ENCODE data around the gene TRPM2.

DNA sequence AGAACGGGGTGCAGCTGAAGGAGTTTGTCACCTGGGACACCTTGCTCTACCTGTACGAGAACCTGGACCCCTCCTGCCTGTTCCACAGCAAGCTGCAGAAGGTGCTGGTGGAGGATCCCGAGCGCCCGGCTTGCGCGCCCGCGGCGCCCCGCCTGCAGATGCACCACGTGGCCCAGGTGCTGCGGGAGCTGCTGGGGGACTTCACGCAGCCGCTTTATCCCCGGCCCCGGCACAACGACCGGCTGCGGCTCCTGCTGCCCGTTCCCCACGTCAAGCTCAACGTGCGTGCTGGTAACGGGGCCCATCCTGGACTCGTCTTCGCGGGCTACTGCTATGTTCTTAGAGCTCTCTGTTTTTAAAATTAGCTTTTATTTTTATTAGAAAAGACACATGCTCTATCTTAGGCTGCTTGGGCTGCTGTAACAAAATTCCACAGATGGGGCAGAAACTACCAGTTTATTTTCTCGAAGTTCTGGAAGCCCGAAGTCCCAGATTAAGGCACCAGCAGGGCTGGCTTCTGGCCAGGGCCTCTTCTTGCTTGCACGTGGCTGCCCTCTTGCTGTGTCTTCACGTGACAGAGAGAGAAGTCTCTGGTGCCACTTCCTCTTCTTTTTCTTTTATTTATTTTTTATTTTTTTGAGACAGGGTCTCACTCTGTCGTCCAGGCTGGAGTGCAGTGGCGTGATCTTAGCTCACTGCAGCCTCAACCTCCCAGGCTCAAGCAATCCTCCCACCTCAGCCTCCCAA, 38.1 kb downstream of the TRPM2 start:
- no peak for TF ChIP-seq CTCF (IDR thresholded peaks at IDR 0.05)
- TF ChIP-seq POLR2A (IDR thresholded peaks at IDR 0.05) = no peak
